Pancreas (tissue), 10 donors: ENCODE measurements around the gene EMX1. TPM values are rescaled to one million over a fixed set of nuclear protein-coding genes. Genes with fewer than 3 reads are reported as not detected.
A peak's percentile ranks its signal among the peaks of the same experiment; 100 is the strongest.

Experiments used
- ATAC-seq, 4 donors: fragments of 200-7000 bp; cut with Tn5 transposase; one replicate each; pipeline versions ENCODE4 v1.8.0 to v1.9.1; 2020; ENCODE audit warnings: mild to moderate bottlenecking in 4 of 4, moderate library complexity in 4 of 4
- DNase-seq, 6 donors: peaks; one replicate each; pipeline ENCODE4 v3.0.0-alpha.2; 2020
- FAIRE-seq: peaks from 2 replicates; lab custom pipeline; 2012; peaks lifted over from hg19 to GRCh38; lab: Jason Lieb, UNC
- H3K27ac ChIP-seq, 4 donors: fragments of 200-600 bp; sonication (generic); 1 replicate in 3 of 4; 2 replicates in 1 of 4; pipeline versions ENCODE4 v1.5.0 to v1.8.0; 2020
- H3K27me3 ChIP-seq, 4 donors: fragments of 200-600 bp; one replicate each; pipeline ENCODE4 v1.8.0; 2021
- H3K36me3 ChIP-seq, 3 donors: fragments of 200-600 bp; sonication (generic) in 1 of 3; one replicate each; pipeline versions ENCODE4 v1.5.0 to v1.8.0; 2020 to 2021
- H3K4me1 ChIP-seq, 3 donors: fragments of 200-600 bp; one replicate each; pipeline ENCODE4 v1.8.0; 2021
- H3K4me3 ChIP-seq, 4 donors: fragments of 200-600 bp; sonication (generic) in 2 of 4; one replicate each; pipeline versions ENCODE4 v1.5.0 to v1.8.0; 2020 to 2021
- H3K9me3 ChIP-seq, 4 donors: fragments of 200-600 bp; one replicate each; pipeline ENCODE4 v1.8.0; 2021
- CTCF ChIP-seq, 4 donors: fragments of 200-600 bp; sonication (generic) in 3 of 4; IDR thresholded peaks; one replicate each; pipeline versions ENCODE4 v1.5.0 to v1.8.0; 2021; ENCODE audit warnings: antibody characterized with exemption in 4 of 4
- WGBS, 2 donors: extraction: QIAGEN DNeasy Blood & Tissue Kit; methylation state at CpG; one replicate each; pipeline ENCODE4 v1.1.7; 2013; 5-methylcytosine and 5-hydroxymethylcytosine counted together
- intact Hi-C, 3 donors: fragments of 100-400 bp; cut with DNase I; formaldehyde crosslinking; loops; one replicate each; pipeline versions ENCODE4 v1.11.1 to v1.14.2; 2022
- polyA plus RNA-seq, 2 donors: library from polyadenylated mRNA; stranded (reverse); fragments of 200-250 nt; gene quantifications; one replicate each; pipeline ENCODE4 v1.2.3, GENCODE V29; 2013
- total RNA-seq, 6 donors: library from RNA; stranded (reverse); fragmentation: NEBNext Ultra II Directional in 4 of 6; extraction: Animal tissue kit (Norgen Biotek cat#: 25700) in 4 of 6; gene quantifications; one replicate each; pipeline versions ENCODE4 v1.2.1 to v1.2.4, GENCODE V29; 2021 to 2023
- donor health status: healthy with polysubstance abuse.
- donor health status: DM: no; HTN: no; CAD: no; lungs with moderate emphysema.
- donor health status: DM: no; HTN: no; CAD: no.
- donor health status: control.
- donor health status: control.
- donor health status: Bipolar disorder and iron deficiency.
- donor health status: DM: yes; HTN: yes; CAD: no.
- donor health status: DM: no; HTN: no; CAD: no.
- donor health status: DM: no; HTN: no; CAD: no.
- donor health status: DM: yes; HTN: yes; CAD: no.

EMX1 gene
- total and polyA plus RNA-seq, 8 donors, result 0.13 to 0.37 (median 0.28) TPM; not detected in 1

- H3K27me3 ChIP-seq, result no peaks in the 10 kb centered on the region
- DNase-seq, result no peak
- intact Hi-C loops, result loop anchor here in 2 of 3 donors (5.0 to 10.0 kb wide), 3 partner anchors 78 to 283 kb away; no protein-coding TSS in a partner anchor
- H3K36me3 ChIP-seq, result peaks cover 0 to 13% (median 8%) of the 10 kb centered on the region in 3 donors
- peaks cover 0 to 6% (median 0%) of the 10 kb centered on the region in 3 donors for H3K4me1 ChIP-seq
- FAIRE-seq, result no peak
- 83 to 92% methylated on average over 9 of the region's 9 CpGs for WGBS, 2 donors
- no peak overlapping the region for H3K4me3 ChIP-seq
- H3K9me3 ChIP-seq, result no peaks in the 10 kb centered on the region
- no peak for TF ChIP-seq CTCF (IDR thresholded peaks at IDR 0.05)
- H3K27ac ChIP-seq, result no peak overlapping the region
- no peak for ATAC-seq
Measured at GRCh38 chr2:72894514-72894913, 22.8 kb upstream of the EMX1 start.

GRCh38 chr2:72895154-72895553, 22.2 kb upstream of the EMX1 start:
- intact Hi-C loops, result loop anchor here in 1 of 3 donors (10.0 kb wide), 1 partner anchor 270 kb away; no protein-coding TSS in a partner anchor

GRCh38 chr2:72895759-72896281, 21.5 kb upstream of the EMX1 start:
- Histone ChIP-seq H3K27ac (no peak overlapping the region), H3K27me3 (no peaks in the 10 kb centered on the region), H3K4me1 (no peaks in the 10 kb centered on the region), H3K36me3 (peaks cover 0 to 13% (median 8%) of the 10 kb centered on the region in 3 donors), H3K9me3 (no peaks in the 10 kb centered on the region), H3K4me3 (peak overlapping the region in 2 of 4 donors; percentile 3 to 25)
- TF ChIP-seq CTCF (IDR thresholded peaks at IDR 0.05), result no peak
- intact Hi-C loops, result loop anchor here in 1 of 3 donors (10.0 kb wide), 1 partner anchor 269 kb away; no protein-coding TSS in a partner anchor
- FAIRE-seq (no peak), DNase-seq (peak in 3 of 6 donors; percentile 35 to 75 (median 38)), ATAC-seq (peak; percentile 49 to 74 (median 66))
- 4 to 6% methylated on average over 16 of the region's 16 CpGs for WGBS, 2 donors

More at GRCh38 chr2:72895154-72895553, 22.2 kb upstream of the EMX1 start:
- ATAC-seq, result no peak
- H3K36me3 ChIP-seq, result peaks cover 0 to 13% (median 8%) of the 10 kb centered on the region in 3 donors
- 11 to 18% methylated on average over 4 of the region's 4 CpGs for WGBS, 2 donors
- H3K4me1 ChIP-seq, result no peaks in the 10 kb centered on the region
- DNase-seq, result no peak
- no peaks in the 10 kb centered on the region for H3K27me3 ChIP-seq
- no peak for FAIRE-seq
- H3K27ac ChIP-seq, result no peak overlapping the region
- no peaks in the 10 kb centered on the region for H3K9me3 ChIP-seq
- TF ChIP-seq CTCF (IDR thresholded peaks at IDR 0.05), result no peak
- no peak overlapping the region for H3K4me3 ChIP-seq

- TF ChIP-seq CTCF (IDR thresholded peaks at IDR 0.05), result no peak
- no peaks in the 10 kb centered on the region for H3K9me3 ChIP-seq
- ATAC-seq, result no peak
- intact Hi-C loops, result loop anchor here in 1 of 3 donors (10.0 kb wide), 1 partner anchor 268 kb away; no protein-coding TSS in a partner anchor
- H3K27ac ChIP-seq, result no peak overlapping the region
- no peak overlapping the region for H3K4me3 ChIP-seq
- no peak for FAIRE-seq
- H3K36me3 ChIP-seq, result peaks cover 0 to 9% (median 6%) of the 10 kb centered on the region in 3 donors
- no peaks in the 10 kb centered on the region for H3K27me3 ChIP-seq
- H3K4me1 ChIP-seq, result no peaks in the 10 kb centered on the region
- DNase-seq, result no peak
- 81 to 84% methylated on average over 4 of the region's 4 CpGs for WGBS, 2 donors
Measured at GRCh38 chr2:72896446-72896845, 20.9 kb upstream of the EMX1 start.
